PC-3 (cell line): ENCODE measurements around the gene ASB10.

ENCODE experiments used
- CTCF ChIP-seq: fragments of 300-600 bp; sonication (generic); conservative IDR thresholded peaks from 2 replicates; pipeline ENCODE4 v1.5.1; 2017; ENCODE audit warnings: antibody characterized with exemption, low read depth, mild to moderate bottlenecking, low read length
- EZH2 ChIP-seq: fragments of 300-600 bp; sonication (generic); IDR thresholded peaks from one replicate; pipeline ENCODE4 v1.6.1; 2017; ENCODE audit warnings: antibody characterized with exemption, mild to moderate bottlenecking, low read length; ENCODE audit not compliant: unreplicated experiment
- EZH2phosphoT487 ChIP-seq: fragments of 300-600 bp; sonication (generic); IDR thresholded peaks from 2 replicates; pipeline ENCODE4 v1.6.1; 2018; ENCODE audit warnings: mild to moderate bottlenecking, antibody characterized with exemption, low read length, borderline replicate concordance

- TF ChIP-seq CTCF (no peak), EZH2phosphoT487 (no peak), EZH2 (no peak)
Measured at GRCh38 chr7:151233804-151234203, 46.8 kb upstream of the ASB10 start.
